HG03066 (cell line): ENCODE measurements around the gene SHTN1.

Experiments
- ATAC-seq: cut with Tn5 transposase; IDR thresholded peaks from one replicate; pipeline ENCODE4 v1.9.1; 2021; ENCODE audit warnings: low read depth; ENCODE audit not compliant: unreplicated experiment

SHTN1 gene

DNA sequence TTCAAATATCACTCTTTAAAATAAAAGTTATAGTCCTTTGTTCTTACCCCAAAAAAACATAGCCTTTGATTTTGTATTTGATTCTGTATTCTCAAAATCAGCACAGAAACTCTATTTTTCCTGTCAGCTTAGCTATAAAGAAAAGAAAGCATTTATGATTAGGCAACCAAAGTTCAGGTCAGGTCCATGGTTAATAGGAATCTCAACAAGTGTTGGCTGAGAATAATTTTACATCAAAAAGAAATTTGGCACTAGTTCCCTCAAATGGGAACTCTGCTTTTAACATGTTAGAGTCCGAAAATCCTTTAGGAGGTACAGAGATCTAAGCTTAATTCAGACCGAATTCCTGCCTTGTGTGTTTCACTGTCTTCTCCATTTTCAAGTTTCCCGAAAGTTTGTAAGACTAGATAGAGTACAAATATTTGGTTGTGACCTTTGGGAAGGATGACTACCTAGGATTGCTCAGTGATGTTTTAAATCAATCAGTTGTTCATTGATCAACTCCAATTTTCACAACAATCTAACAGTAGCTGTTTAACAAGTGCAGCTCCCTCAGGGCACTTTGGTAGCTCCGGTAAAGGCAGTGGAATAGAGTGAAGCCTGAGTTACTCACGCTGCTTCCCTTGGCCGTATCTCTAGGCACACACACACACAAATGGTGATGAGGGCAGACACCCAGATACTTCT, 164.5 kb downstream of the SHTN1 start:
- no peak for ATAC-seq

- peak; percentile 66 for ATAC-seq
Observed at GRCh38 chr10:116838143-116838725, 166.8 kb downstream of the SHTN1 start.

- ATAC-seq, result no peak
Observed at GRCh38 chr10:116836902-116837523, 168.0 kb downstream of the SHTN1 start.

GRCh38 chr10:116836083-116836482, 168.9 kb downstream of the SHTN1 start:
- ATAC-seq, result no peak

- ATAC-seq, result no peak
Observed at GRCh38 chr10:116835658-116836057, 169.3 kb downstream of the SHTN1 start.

DNA sequence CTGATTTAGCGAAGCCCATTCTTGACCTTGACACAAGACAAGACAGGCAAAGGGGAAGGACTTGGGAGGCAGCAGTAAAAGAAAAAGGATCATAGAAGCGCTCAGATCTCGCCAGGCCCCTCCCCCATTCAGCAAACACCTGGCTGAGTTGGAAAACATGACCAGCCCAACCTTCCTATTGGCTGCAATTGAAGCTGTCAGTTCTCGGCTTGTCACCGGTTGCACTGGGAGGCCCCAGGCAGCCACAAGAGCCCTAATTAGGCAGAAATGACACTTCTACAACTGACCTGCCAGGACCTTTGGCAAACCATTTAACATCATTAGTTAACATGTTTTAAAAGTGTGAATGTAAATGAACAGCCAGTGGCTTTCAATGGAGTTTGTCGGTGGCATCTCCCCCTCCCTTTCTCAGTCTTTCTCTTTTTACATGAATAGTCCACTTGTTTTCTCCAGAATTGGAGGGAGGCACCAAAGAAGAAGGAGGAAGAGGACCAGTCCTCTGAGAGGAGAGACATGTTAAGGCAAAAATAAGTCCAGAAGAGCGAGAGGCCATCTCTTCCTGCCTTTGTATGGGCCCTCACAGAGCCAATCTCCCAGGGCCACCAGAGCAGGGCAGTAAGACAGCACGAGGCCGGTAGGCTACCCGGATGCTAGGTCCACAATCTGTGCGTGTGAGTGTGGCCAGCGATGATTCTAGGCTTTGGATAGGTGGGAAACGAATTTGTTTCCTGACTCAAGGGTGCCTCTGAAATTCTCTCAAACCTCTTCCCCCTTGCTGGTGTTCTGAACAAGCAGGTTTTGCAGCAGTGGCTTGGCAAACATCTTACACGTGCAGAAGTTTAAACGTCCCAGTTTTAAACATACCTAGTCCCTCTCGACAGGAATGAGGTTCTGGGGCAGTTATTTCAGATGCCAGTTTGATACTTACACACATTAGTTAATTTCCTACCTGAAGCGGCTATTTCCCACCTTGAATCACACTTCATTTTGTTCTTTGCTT, 170.7 kb downstream of the SHTN1 start:
- ATAC-seq, result no peak

GRCh38 chr10:116831790-116832189, 173.2 kb downstream of the SHTN1 start:
- no peak for ATAC-seq
